ENCODE measurements around the gene PTCHD1.

The PTCHD1 gene

DNA sequence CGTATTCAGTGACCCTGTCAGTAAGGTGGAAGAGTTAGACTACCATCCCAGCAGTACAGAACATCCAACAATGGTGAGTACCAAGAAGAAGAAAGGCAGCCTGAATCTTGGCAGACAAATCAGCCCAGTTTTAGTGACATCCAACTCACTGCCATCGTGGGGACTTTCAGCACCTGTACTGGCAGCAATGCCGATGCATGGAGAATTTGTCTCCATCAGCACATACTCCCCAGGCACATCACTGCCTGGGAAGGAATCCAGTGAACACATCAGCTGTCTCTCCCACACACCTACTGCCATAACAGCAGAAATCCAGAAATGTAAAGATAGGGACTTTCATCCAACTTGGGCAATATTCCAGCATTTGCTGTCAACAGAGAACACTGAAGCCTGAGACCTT lies 29.8 kb downstream of the PTCHD1 start:
- no peak overlapping the region for H3K9ac ChIP-seq (ENCODE audit: low read depth, low read length)
- H3K27me3 ChIP-seq (ENCODE audit: insufficient read depth, low read length): no peaks in the 10 kb centered on the region
- no peaks in the 10 kb centered on the region for H3K36me3 ChIP-seq (ENCODE audit: insufficient read depth, low read length)
- H3K27ac ChIP-seq (ENCODE audit: low read depth, low read length): no peak overlapping the region
- H3K9me3 ChIP-seq (ENCODE audit: insufficient read depth, low read depth, low read length): no peaks in the 10 kb centered on the region
- no peak overlapping the region for H3K4me3 ChIP-seq (ENCODE audit: low read length)
- WGBS: 95% methylated on average over 2 of the region's 3 CpGs
- H3K4me1 ChIP-seq (ENCODE audit: insufficient read depth, low read length): no peaks in the 10 kb centered on the region

GRCh38 chrX:23365541-23365940 lies 30.9 kb downstream of the PTCHD1 start:
- no peak overlapping the region for H3K27ac ChIP-seq (ENCODE audit: low read depth, low read length)
- no peak overlapping the region for H3K9ac ChIP-seq (ENCODE audit: low read depth, low read length)
- H3K36me3 ChIP-seq (ENCODE audit: insufficient read depth, low read length): no peaks in the 10 kb centered on the region
- H3K4me1 ChIP-seq (ENCODE audit: insufficient read depth, low read length): no peaks in the 10 kb centered on the region
- no peaks in the 10 kb centered on the region for H3K9me3 ChIP-seq (ENCODE audit: insufficient read depth, low read depth, low read length)
- 86% methylated on average over 1 of the region's 1 CpG for WGBS
- no peaks in the 10 kb centered on the region for H3K27me3 ChIP-seq (ENCODE audit: insufficient read depth, low read length)
- no peak overlapping the region for H3K4me3 ChIP-seq (ENCODE audit: low read length)

DNA sequence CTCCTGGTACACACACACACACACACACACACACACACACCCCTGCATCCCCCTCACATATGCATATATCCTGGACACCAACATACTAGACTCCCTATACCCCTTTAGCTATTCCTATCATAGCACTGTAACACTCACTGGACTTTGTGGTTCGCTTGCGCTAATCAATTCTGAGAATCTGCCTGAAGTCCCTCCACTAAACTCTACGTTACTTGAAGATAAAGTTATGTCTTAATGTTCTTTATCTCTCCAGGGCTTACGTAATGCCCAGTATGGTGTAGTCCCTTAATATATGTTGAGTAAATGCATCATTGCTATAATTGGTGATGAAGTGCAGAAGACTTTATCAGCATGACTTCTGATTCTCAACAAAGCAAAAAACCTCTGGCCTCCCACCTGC lies 32.3 kb downstream of the PTCHD1 start:
- WGBS: 90% methylated on average over 3 of the region's 4 CpGs
- no peaks in the 10 kb centered on the region for H3K27me3 ChIP-seq (ENCODE audit: insufficient read depth, low read length)
- H3K9ac ChIP-seq (ENCODE audit: low read depth, low read length): no peak overlapping the region
- H3K36me3 ChIP-seq (ENCODE audit: insufficient read depth, low read length): no peaks in the 10 kb centered on the region
- no peaks in the 10 kb centered on the region for H3K4me1 ChIP-seq (ENCODE audit: insufficient read depth, low read length)
- H3K27ac ChIP-seq (ENCODE audit: low read depth, low read length): no peak overlapping the region
- no peaks in the 10 kb centered on the region for H3K9me3 ChIP-seq (ENCODE audit: insufficient read depth, low read depth, low read length)
- H3K4me3 ChIP-seq (ENCODE audit: low read length): no peak overlapping the region

DNA sequence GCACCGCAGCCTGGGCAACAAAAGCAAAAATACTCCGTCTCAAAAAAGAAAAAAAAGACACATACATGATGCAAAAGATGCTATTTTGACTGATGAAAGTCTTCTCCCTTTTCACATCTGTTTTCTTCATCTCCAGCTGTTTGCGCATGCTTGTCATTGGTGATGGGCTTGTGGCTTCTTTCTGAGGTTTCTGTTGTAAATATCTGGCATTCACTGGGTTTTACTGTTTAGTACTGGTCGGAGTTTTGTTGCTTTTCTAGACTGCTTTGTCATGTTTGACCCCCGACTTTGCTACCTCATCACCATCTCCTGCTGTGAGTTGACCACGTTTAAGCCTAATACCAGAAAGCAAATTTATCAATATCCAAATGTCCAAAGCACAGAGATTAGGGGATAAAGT lies 34.4 kb downstream of the PTCHD1 start:
- Histone ChIP-seq H3K4me1 (ENCODE audit: insufficient read depth, low read length) (no peaks in the 10 kb centered on the region), H3K36me3 (ENCODE audit: insufficient read depth, low read length) (no peaks in the 10 kb centered on the region), H3K9me3 (ENCODE audit: insufficient read depth, low read depth, low read length) (no peaks in the 10 kb centered on the region), H3K27ac (ENCODE audit: low read depth, low read length) (no peak overlapping the region), H3K9ac (ENCODE audit: low read depth, low read length) (no peak overlapping the region), H3K4me3 (ENCODE audit: low read length) (no peak overlapping the region), H3K27me3 (ENCODE audit: insufficient read depth, low read length) (no peaks in the 10 kb centered on the region)
- WGBS: 90% methylated on average over 6 of the region's 6 CpGs

DNA sequence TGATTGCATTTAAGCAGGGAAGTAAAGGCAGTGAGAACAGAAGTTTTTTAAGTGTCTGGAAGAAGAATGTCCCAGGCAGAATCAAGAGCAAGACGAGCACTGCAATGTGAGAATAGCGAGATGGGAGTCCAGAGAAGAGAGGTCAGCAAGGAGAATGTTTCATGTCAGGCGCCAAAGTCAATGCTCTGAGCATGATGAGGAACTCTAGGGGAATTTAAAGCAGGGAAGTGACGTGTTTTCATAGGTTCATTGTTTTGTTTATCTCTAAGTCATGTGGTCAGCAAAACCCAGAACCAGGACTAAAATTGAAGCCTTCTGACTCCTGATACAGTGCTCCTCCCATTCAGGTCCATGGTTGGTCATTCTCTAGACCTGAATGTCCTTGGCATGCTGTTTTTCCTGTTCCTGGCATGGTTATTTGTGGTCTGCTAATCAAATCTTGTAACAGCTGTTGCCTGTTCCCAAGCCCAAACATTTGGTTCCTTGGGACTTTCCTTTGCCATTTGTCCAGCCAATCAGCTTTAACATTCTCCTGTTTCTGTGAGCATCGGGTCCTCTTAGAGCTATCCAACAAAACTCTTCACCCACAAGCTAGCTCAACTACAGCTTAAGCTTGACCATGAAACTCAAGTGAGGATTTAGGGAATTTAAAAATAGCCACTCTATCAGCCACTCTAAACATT lies 37.7 kb downstream of the PTCHD1 start:
- no peaks in the 10 kb centered on the region for H3K36me3 ChIP-seq (ENCODE audit: insufficient read depth, low read length)
- no peak overlapping the region for H3K4me3 ChIP-seq (ENCODE audit: low read length)
- H3K27ac ChIP-seq (ENCODE audit: low read depth, low read length): no peak overlapping the region
- H3K9ac ChIP-seq (ENCODE audit: low read depth, low read length): no peak overlapping the region
- H3K27me3 ChIP-seq (ENCODE audit: insufficient read depth, low read length): no peaks in the 10 kb centered on the region
- no peaks in the 10 kb centered on the region for H3K4me1 ChIP-seq (ENCODE audit: insufficient read depth, low read length)
- WGBS: 94% methylated on average over 5 of the region's 5 CpGs
- no peaks in the 10 kb centered on the region for H3K9me3 ChIP-seq (ENCODE audit: insufficient read depth, low read depth, low read length)

- Histone ChIP-seq H3K9me3 (ENCODE audit: insufficient read depth, low read depth, low read length) (no peaks in the 10 kb centered on the region), H3K27ac (ENCODE audit: low read depth, low read length) (no peak overlapping the region), H3K9ac (ENCODE audit: low read depth, low read length) (no peak overlapping the region), H3K27me3 (ENCODE audit: insufficient read depth, low read length) (no peaks in the 10 kb centered on the region), H3K36me3 (ENCODE audit: insufficient read depth, low read length) (no peaks in the 10 kb centered on the region), H3K4me3 (ENCODE audit: low read length) (no peak overlapping the region), H3K4me1 (ENCODE audit: insufficient read depth, low read length) (no peaks in the 10 kb centered on the region)
- WGBS: 97% methylated on average over 5 of the region's 5 CpGs
These were observed 38.6 kb downstream of the PTCHD1 start for GRCh38 chrX:23373129-23373804.

DNA sequence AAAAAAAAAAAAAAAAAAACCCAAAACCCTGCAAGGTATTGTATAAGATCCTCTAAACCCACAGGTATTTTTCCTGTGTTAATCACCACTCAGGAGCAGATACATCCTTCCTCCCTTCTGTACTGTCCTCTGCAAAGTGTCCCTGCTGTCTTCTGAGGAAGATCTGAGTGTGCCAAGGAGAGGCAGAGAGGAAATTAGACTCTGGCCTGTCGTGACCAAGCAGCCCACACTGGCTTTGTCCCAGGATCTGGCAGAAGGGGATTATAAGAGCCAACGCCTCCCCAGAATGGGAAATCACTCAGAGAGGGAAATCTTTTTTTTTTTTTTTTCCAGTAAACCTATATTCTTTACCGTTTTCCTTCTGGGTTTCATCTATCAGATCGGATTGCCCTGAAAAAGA lies 39.6 kb downstream of the PTCHD1 start:
- H3K36me3 ChIP-seq (ENCODE audit: insufficient read depth, low read length): no peaks in the 10 kb centered on the region
- no peak overlapping the region for H3K27ac ChIP-seq (ENCODE audit: low read depth, low read length)
- 86% methylated on average over 2 of the region's 4 CpGs for WGBS
- no peaks in the 10 kb centered on the region for H3K27me3 ChIP-seq (ENCODE audit: insufficient read depth, low read length)
- no peak overlapping the region for H3K4me3 ChIP-seq (ENCODE audit: low read length)
- H3K9me3 ChIP-seq (ENCODE audit: insufficient read depth, low read depth, low read length): no peaks in the 10 kb centered on the region
- H3K9ac ChIP-seq (ENCODE audit: low read depth, low read length): no peak overlapping the region
- H3K4me1 ChIP-seq (ENCODE audit: insufficient read depth, low read length): no peaks in the 10 kb centered on the region

- Histone ChIP-seq H3K9ac (ENCODE audit: low read depth, low read length) (no peak overlapping the region), H3K4me1 (ENCODE audit: insufficient read depth, low read length) (peaks cover 14% of the 10 kb centered on the region), H3K27me3 (ENCODE audit: insufficient read depth, low read length) (no peaks in the 10 kb centered on the region), H3K4me3 (ENCODE audit: low read length) (no peak overlapping the region), H3K9me3 (ENCODE audit: insufficient read depth, low read depth, low read length) (no peaks in the 10 kb centered on the region), H3K36me3 (ENCODE audit: insufficient read depth, low read length) (no peaks in the 10 kb centered on the region), H3K27ac (ENCODE audit: low read depth, low read length) (no peak overlapping the region)
- WGBS: 93% methylated on average over 3 of the region's 3 CpGs
These were observed 41.9 kb downstream of the PTCHD1 start for GRCh38 chrX:23376581-23376980.

DNA sequence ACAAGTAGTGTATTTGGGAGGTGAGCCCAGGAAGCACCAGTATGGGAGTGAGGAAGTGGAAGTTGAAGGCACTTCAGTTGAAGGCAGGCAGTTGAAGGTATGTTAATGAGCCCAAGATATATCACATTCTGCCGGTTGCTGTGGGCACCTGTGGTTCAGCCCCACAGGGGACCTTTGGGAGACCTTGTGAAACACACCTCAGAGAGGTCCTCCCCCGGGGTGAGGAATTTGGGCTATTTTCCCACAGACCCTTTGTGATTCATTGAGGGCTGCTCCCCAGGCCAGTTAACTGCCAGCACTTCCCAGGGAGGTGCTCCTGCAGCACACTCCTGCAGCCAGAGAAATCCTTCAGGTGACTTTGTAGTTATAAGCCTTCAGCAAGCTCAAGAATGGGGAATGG lies 45.9 kb downstream of the PTCHD1 start:
- Histone ChIP-seq H3K4me1 (ENCODE audit: insufficient read depth, low read length) (peaks cover 18% of the 10 kb centered on the region), H3K9me3 (ENCODE audit: insufficient read depth, low read depth, low read length) (no peaks in the 10 kb centered on the region), H3K36me3 (ENCODE audit: insufficient read depth, low read length) (no peaks in the 10 kb centered on the region), H3K27me3 (ENCODE audit: insufficient read depth, low read length) (no peaks in the 10 kb centered on the region), H3K4me3 (ENCODE audit: low read length) (no peak overlapping the region), H3K27ac (ENCODE audit: low read depth, low read length) (peak overlapping the region; percentile 3; the same call in 1 of the 2 replicates), H3K9ac (ENCODE audit: low read depth, low read length) (no peak overlapping the region)
- WGBS: 31% methylated on average over 2 of the region's 2 CpGs

DNA sequence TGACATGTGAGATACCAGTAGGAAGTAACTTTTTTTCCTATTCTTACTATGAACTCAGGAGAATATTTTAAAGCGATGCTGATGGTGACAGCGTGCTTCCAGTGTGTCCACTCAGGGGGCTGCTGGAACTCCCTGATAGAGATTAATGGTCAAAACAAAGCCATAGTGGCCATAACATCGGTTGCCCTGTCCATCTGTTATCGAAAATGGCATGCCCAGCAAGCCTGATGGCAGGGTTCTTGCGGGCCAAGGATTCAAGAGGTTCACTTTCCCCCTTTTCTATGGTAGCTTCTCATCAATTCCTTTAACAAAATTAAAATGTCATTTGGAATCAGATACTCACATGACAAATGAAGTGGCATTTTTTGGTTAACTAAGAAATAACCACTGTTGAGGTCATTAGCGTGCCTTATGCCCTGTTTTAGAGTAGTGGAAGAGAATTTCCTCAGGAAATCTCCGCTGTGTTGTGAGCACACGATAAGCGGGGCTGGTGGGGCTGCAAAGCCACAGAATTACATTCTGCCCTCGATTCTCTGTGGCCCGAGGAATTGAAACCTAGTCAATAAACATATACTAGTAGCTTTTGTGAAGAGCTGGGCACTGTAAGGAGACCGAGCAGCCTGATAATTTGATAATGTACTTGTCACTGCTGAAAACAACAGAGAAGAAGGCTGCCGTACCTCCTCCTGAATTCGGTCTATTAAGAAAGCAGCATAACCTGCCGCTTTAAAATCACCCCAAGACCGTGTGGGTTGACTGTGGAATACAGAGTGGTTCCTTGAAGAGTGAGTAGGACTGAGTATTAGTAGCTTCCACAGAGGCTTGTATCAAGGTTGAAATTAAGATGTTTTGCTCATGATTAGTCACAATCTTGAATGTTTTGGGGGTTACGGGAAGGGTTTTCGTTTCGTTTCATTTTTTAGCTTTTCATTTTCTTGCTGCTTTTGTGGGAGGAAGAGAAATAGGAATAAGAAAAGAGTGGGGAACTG lies 46.7 kb downstream of the PTCHD1 start:
- H3K9ac ChIP-seq (ENCODE audit: low read depth, low read length): no peak overlapping the region
- no peaks in the 10 kb centered on the region for H3K36me3 ChIP-seq (ENCODE audit: insufficient read depth, low read length)
- no peak overlapping the region for H3K27ac ChIP-seq (ENCODE audit: low read depth, low read length)
- no peak overlapping the region for H3K4me3 ChIP-seq (ENCODE audit: low read length)
- H3K9me3 ChIP-seq (ENCODE audit: insufficient read depth, low read depth, low read length): no peaks in the 10 kb centered on the region
- H3K27me3 ChIP-seq (ENCODE audit: insufficient read depth, low read length): no peaks in the 10 kb centered on the region
- H3K4me1 ChIP-seq (ENCODE audit: insufficient read depth, low read length): peaks cover 18% of the 10 kb centered on the region
- WGBS: 91% methylated on average over 17 of the region's 19 CpGs

- Histone ChIP-seq H3K27me3 (ENCODE audit: insufficient read depth, low read length) (no peaks in the 10 kb centered on the region), H3K4me1 (ENCODE audit: insufficient read depth, low read length) (peaks cover 18% of the 10 kb centered on the region), H3K9ac (ENCODE audit: low read depth, low read length) (no peak overlapping the region), H3K9me3 (ENCODE audit: insufficient read depth, low read depth, low read length) (no peaks in the 10 kb centered on the region), H3K36me3 (ENCODE audit: insufficient read depth, low read length) (no peaks in the 10 kb centered on the region), H3K4me3 (ENCODE audit: low read length) (no peak overlapping the region), H3K27ac (ENCODE audit: low read depth, low read length) (no peak overlapping the region)
- 87% methylated on average over 3 of the region's 5 CpGs for WGBS
These were observed 47.9 kb downstream of the PTCHD1 start for GRCh38 chrX:23382572-23382971.

Data from HUES64 (cell line).